Stomach (tissue), 4 donors: ENCODE results near the gene PITPNB.

ENCODE experiments used
- POLR2A ChIP-seq, 4 donors: fragments of 450-650 bp; IDR thresholded peaks; one replicate each; pipeline ENCODE4 v1.6.1; 2016; ENCODE audit warnings: antibody characterized with exemption in 4 of 4, control low read depth in 2 of 4, mild to moderate bottlenecking in 1 of 4, moderate library complexity in 1 of 4
- TF ChIP-seq, protein P1 (sequence below), 7 experiments: fragments of 450-650 bp in 4 of 7; fragments of 200-600 bp in 3 of 7; sonication (generic) in 3 of 7; IDR thresholded peaks; one replicate each; pipeline ENCODE4 v1.5.1; 2016 to 2019; ENCODE audit warnings: antibody characterized with exemption in 7 of 7, control low read depth in 2 of 7, mild to moderate bottlenecking in 1 of 7

GRCh38 chr22:27848005-27848404 lies 71.1 kb downstream of the PITPNB start:
- TF ChIP-seq POLR2A (IDR thresholded peaks at IDR 0.05) = no peak
- TF ChIP-seq, protein P1, sequence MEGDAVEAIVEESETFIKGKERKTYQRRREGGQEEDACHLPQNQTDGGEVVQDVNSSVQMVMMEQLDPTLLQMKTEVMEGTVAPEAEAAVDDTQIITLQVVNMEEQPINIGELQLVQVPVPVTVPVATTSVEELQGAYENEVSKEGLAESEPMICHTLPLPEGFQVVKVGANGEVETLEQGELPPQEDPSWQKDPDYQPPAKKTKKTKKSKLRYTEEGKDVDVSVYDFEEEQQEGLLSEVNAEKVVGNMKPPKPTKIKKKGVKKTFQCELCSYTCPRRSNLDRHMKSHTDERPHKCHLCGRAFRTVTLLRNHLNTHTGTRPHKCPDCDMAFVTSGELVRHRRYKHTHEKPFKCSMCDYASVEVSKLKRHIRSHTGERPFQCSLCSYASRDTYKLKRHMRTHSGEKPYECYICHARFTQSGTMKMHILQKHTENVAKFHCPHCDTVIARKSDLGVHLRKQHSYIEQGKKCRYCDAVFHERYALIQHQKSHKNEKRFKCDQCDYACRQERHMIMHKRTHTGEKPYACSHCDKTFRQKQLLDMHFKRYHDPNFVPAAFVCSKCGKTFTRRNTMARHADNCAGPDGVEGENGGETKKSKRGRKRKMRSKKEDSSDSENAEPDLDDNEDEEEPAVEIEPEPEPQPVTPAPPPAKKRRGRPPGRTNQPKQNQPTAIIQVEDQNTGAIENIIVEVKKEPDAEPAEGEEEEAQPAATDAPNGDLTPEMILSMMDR (IDR thresholded peaks at IDR 0.05) = no peak
